HG03571 (cell line): ENCODE data around the gene OTOP2.

ENCODE experiments used
- ATAC-seq: cut with Tn5 transposase; IDR thresholded peaks from one replicate; pipeline ENCODE4 v1.9.1; 2021; ENCODE audit not compliant: unreplicated experiment

OTOP2 gene

GRCh38 chr17:74922694-74923537, 1.2 kb upstream of the OTOP2 start, which contains the start of gene USH1G:
TSS of gene USH1G (minus strand) at chr17:74923255. CDS start at chr17:74923073, 182 bp downstream.
- no peak for ATAC-seq

GRCh38 chr17:74923538-74924249, 379 bp upstream of the OTOP2 start:
- ATAC-seq: no peak

- no peak for ATAC-seq
These were observed 1.2 kb downstream of the OTOP2 start for GRCh38 chr17:74925242-74925641.

GRCh38 chr17:74928786-74929185, 4.7 kb downstream of the OTOP2 start:
- ATAC-seq: no peak

- ATAC-seq: no peak
These were observed 6.5 kb downstream of the OTOP2 start for GRCh38 chr17:74930535-74931036.

- ATAC-seq: no peak
These were observed 11.0 kb downstream of the OTOP2 start for GRCh38 chr17:74935048-74935447.

- ATAC-seq: no peak
These were observed 11.8 kb downstream of the OTOP2 start, which contains the start of gene OTOP3 for GRCh38 chr17:74935585-74936469. TSS of gene OTOP3 (plus strand) at chr17:74935898. CDS start at chr17:74935922, 24 bp downstream.

- no peak for ATAC-seq
These were observed 12.4 kb downstream of the OTOP2 start for GRCh38 chr17:74936470-74936799.

- no peak for ATAC-seq
These were observed 13.3 kb downstream of the OTOP2 start for GRCh38 chr17:74937064-74938051.

GRCh38 chr17:74938194-74938950, 14.3 kb downstream of the OTOP2 start:
- ATAC-seq: no peak

GRCh38 chr17:74939534-74939933, 15.5 kb downstream of the OTOP2 start:
- no peak for ATAC-seq

GRCh38 chr17:74941128-74941725, 17.2 kb downstream of the OTOP2 start:
- ATAC-seq: no peak

GRCh38 chr17:74943808-74944522, 19.9 kb downstream of the OTOP2 start:
- ATAC-seq: no peak

GRCh38 chr17:74945543-74945942, 21.5 kb downstream of the OTOP2 start:
- no peak for ATAC-seq

GRCh38 chr17:74946641-74947040, 22.6 kb downstream of the OTOP2 start:
- ATAC-seq: no peak

- ATAC-seq: no peak
These were observed 23.1 kb downstream of the OTOP2 start for GRCh38 chr17:74947041-74947754.

- no peak for ATAC-seq
These were observed 25.5 kb downstream of the OTOP2 start for GRCh38 chr17:74949455-74950115.
